ENCODE measurements around the gene NTNG2.
A peak's percentile ranks its signal among the peaks of the same experiment; 100 is the strongest.
"Not testable (repeated sequence)": the region's sequence is repeated elsewhere in the genome, so short reads cannot be mapped to it uniquely, and the experiment has no call there.

NTNG2 gene

GRCh38 chr9:132250324-132251262, 88.7 kb downstream of the NTNG2 start:
- DNase-seq (ENCODE audit: low spot score): no peak

- DNase-seq (ENCODE audit: low spot score): no peak
Measured at GRCh38 chr9:132260846-132261245, 99.0 kb downstream of the NTNG2 start.

- DNase-seq (ENCODE audit: low spot score): no peak
Measured at GRCh38 chr9:132266017-132266416, 104.2 kb downstream of the NTNG2 start.

- DNase-seq (ENCODE audit: low spot score): no peak
Measured at GRCh38 chr9:132267660-132268059, 105.8 kb downstream of the NTNG2 start.

GRCh38 chr9:132268725-132269352, 107.0 kb downstream of the NTNG2 start:
- DNase-seq (ENCODE audit: low spot score): peak; percentile 75

GRCh38 chr9:132269704-132270516, 108.1 kb downstream of the NTNG2 start:
- not testable (repeated sequence) for DNase-seq (ENCODE audit: low spot score)

GRCh38 chr9:132274861-132275260, 113.0 kb downstream of the NTNG2 start:
- no peak for DNase-seq (ENCODE audit: low spot score)

- no peak for DNase-seq (ENCODE audit: low spot score)
Measured at GRCh38 chr9:132283165-132283564, 121.3 kb downstream of the NTNG2 start.

- no peak for DNase-seq (ENCODE audit: low spot score)
Measured at GRCh38 chr9:132283863-132284262, 122.0 kb downstream of the NTNG2 start.

GRCh38 chr9:132287256-132287760, 125.5 kb downstream of the NTNG2 start:
- DNase-seq (ENCODE audit: low spot score): no peak

GRCh38 chr9:132288361-132288760, 126.5 kb downstream of the NTNG2 start:
- DNase-seq (ENCODE audit: low spot score): no peak

- no peak for DNase-seq (ENCODE audit: low spot score)
Measured at GRCh38 chr9:132288966-132289365, 127.1 kb downstream of the NTNG2 start.

GRCh38 chr9:132293145-132293721, 131.4 kb downstream of the NTNG2 start:
- no peak for DNase-seq (ENCODE audit: low spot score)

Data from D341Med (cell line).